ENCODE results near the gene MTUS2. TPM values are rescaled to one million over a fixed set of nuclear protein-coding genes. Genes with fewer than 3 reads are reported as not detected.

Gene MTUS2
- total and polyA plus RNA-seq, 2 donors (not counting 1 experiment from before 2014, with no cell fraction given) = 0.06 TPM; not detected in 1

GRCh38 chr13:29405401-29405800 is 585.3 kb downstream of the MTUS2 start:
- Histone ChIP-seq H3K9ac (ENCODE audit: insufficient read depth, low read length) (no peak overlapping the region), H2AFZ (ENCODE audit: low read length) (no peak overlapping the region), H3K27me3 (ENCODE audit: control insufficient read depth, insufficient read depth, low read length) (no peaks in the 10 kb centered on the region), H3K4me3 (replicated peaks in 1 of 4; ENCODE audit: control extremely low read depth in 1 of 4, insufficient read depth in 1 of 4, low read depth in 3 of 4, low read length in 4 of 4) (no peak overlapping the region), H3K36me3 (ENCODE audit: control insufficient read depth, insufficient read depth, low read length) (no peaks in the 10 kb centered on the region), H3K9me3 (ENCODE audit: control insufficient read depth, insufficient read depth, low read depth, low read length) (no peaks in the 10 kb centered on the region), H4K20me1 (ENCODE audit: control insufficient read depth, extremely low read depth, insufficient read depth, low read length) (no peaks in the 10 kb centered on the region), H3K27ac (ENCODE audit: insufficient read depth, low read length) (no peak overlapping the region), H3K79me2 (ENCODE audit: control insufficient read depth, insufficient read depth, low read length) (no peaks in the 10 kb centered on the region), H3K4me1 (ENCODE audit: control insufficient read depth, extremely low read depth, insufficient read depth, low read length) (no peaks in the 10 kb centered on the region), H3K4me2 (ENCODE audit: extremely low read depth, insufficient read depth, low read length) (no peak overlapping the region)
- TF ChIP-seq EZH2 (IDR thresholded peaks at IDR 0.05; ENCODE audit: low read length, missing control alignments) = no peak
- TF ChIP-seq CTCF (conservative IDR thresholded peaks at IDR 0.05 in 1 of 2, IDR thresholded peaks at IDR 0.05 in 1 of 2; ENCODE audit: low read depth in 1 of 2, low read length in 2 of 2) = no peak
- no peak for DNase-seq (ENCODE audit: low read depth in 2 of 2)

- Histone ChIP-seq H3K79me2 (ENCODE audit: control insufficient read depth, insufficient read depth, low read length) (no peaks in the 10 kb centered on the region), H3K27ac (ENCODE audit: insufficient read depth, low read length) (no peak overlapping the region), H2AFZ (ENCODE audit: low read length) (no peak overlapping the region), H3K4me3 (replicated peaks in 1 of 4; ENCODE audit: control extremely low read depth in 1 of 4, insufficient read depth in 1 of 4, low read depth in 3 of 4, low read length in 4 of 4) (no peak overlapping the region), H3K36me3 (ENCODE audit: control insufficient read depth, insufficient read depth, low read length) (no peaks in the 10 kb centered on the region), H3K9ac (ENCODE audit: insufficient read depth, low read length) (no peak overlapping the region), H3K4me1 (ENCODE audit: control insufficient read depth, extremely low read depth, insufficient read depth, low read length) (no peaks in the 10 kb centered on the region), H4K20me1 (ENCODE audit: control insufficient read depth, extremely low read depth, insufficient read depth, low read length) (no peaks in the 10 kb centered on the region), H3K4me2 (ENCODE audit: extremely low read depth, insufficient read depth, low read length) (no peak overlapping the region), H3K9me3 (ENCODE audit: control insufficient read depth, insufficient read depth, low read depth, low read length) (no peaks in the 10 kb centered on the region), H3K27me3 (ENCODE audit: control insufficient read depth, insufficient read depth, low read length) (no peaks in the 10 kb centered on the region)
- peak in 1 of 2 donors; percentile 36 for DNase-seq (ENCODE audit: low read depth in 2 of 2)
- TF ChIP-seq CTCF (conservative IDR thresholded peaks at IDR 0.05 in 1 of 2, IDR thresholded peaks at IDR 0.05 in 1 of 2; ENCODE audit: low read depth in 1 of 2, low read length in 2 of 2) (no peak), EZH2 (IDR thresholded peaks at IDR 0.05; ENCODE audit: low read length, missing control alignments) (no peak)
These were observed 591.3 kb downstream of the MTUS2 start for GRCh38 chr13:29411481-29411880.

GRCh38 chr13:29418026-29418425 is 597.9 kb downstream of the MTUS2 start:
- TF ChIP-seq EZH2 (IDR thresholded peaks at IDR 0.05; ENCODE audit: low read length, missing control alignments) (no peak), CTCF (conservative IDR thresholded peaks at IDR 0.05 in 1 of 2, IDR thresholded peaks at IDR 0.05 in 1 of 2; ENCODE audit: low read depth in 1 of 2, low read length in 2 of 2) (no peak)
- H3K4me1 ChIP-seq (ENCODE audit: control insufficient read depth, extremely low read depth, insufficient read depth, low read length) = no peaks in the 10 kb centered on the region
- no peaks in the 10 kb centered on the region for H3K79me2 ChIP-seq (ENCODE audit: control insufficient read depth, insufficient read depth, low read length)
- no peak overlapping the region for H3K9ac ChIP-seq (ENCODE audit: insufficient read depth, low read length)
- no peak overlapping the region for H2AFZ ChIP-seq (ENCODE audit: low read length)
- DNase-seq (ENCODE audit: low read depth in 2 of 2) = no peak
- no peaks in the 10 kb centered on the region for H3K36me3 ChIP-seq (ENCODE audit: control insufficient read depth, insufficient read depth, low read length)
- no peaks in the 10 kb centered on the region for H3K9me3 ChIP-seq (ENCODE audit: control insufficient read depth, insufficient read depth, low read depth, low read length)
- H4K20me1 ChIP-seq (ENCODE audit: control insufficient read depth, extremely low read depth, insufficient read depth, low read length) = no peaks in the 10 kb centered on the region
- no peak overlapping the region for H3K4me3 ChIP-seq (replicated peaks in 1 of 4; ENCODE audit: control extremely low read depth in 1 of 4, insufficient read depth in 1 of 4, low read depth in 3 of 4, low read length in 4 of 4)
- no peak overlapping the region for H3K27ac ChIP-seq (ENCODE audit: insufficient read depth, low read length)
- H3K4me2 ChIP-seq (ENCODE audit: extremely low read depth, insufficient read depth, low read length) = no peak overlapping the region
- no peaks in the 10 kb centered on the region for H3K27me3 ChIP-seq (ENCODE audit: control insufficient read depth, insufficient read depth, low read length)
